Muscle of leg (tissue), 11 donors: ENCODE data around the gene ODF2L. TPM values are rescaled to one million over a fixed set of nuclear protein-coding genes. Genes with fewer than 3 reads are reported as not detected.

Experiments used
- DNase-seq: peaks from one replicate; pipeline ENCODE4 v3.0.0; 2013
- H3K27ac ChIP-seq: one replicate; pipeline ENCODE4 v1.5.1; 2013; ENCODE audit warnings: mild to moderate bottlenecking, low read length, control low read depth
- H3K27me3 ChIP-seq: one replicate; pipeline ENCODE4 v1.6.1; 2013; ENCODE audit warnings: low read length; ENCODE audit not compliant: control insufficient read depth, insufficient read depth
- H3K36me3 ChIP-seq: one replicate; pipeline ENCODE4 v1.6.1; 2013; ENCODE audit warnings: low read length; ENCODE audit not compliant: control insufficient read depth, insufficient read depth
- H3K4me1 ChIP-seq: one replicate; pipeline ENCODE4 v1.6.1; 2013; ENCODE audit warnings: low read length; ENCODE audit not compliant: control insufficient read depth, insufficient read depth
- H3K4me3 ChIP-seq: one replicate; pipeline ENCODE4 v1.5.1; 2013; ENCODE audit warnings: low read length, control low read depth
- H3K9me3 ChIP-seq: replicated peaks from 2 replicates; pipeline ENCODE4 v1.6.1; 2013; ENCODE audit warnings: low read depth, low read length; ENCODE audit not compliant: control insufficient read depth
- WGBS: methylation state at CpG from one replicate; pipeline ENCODE4 v1.1.5; 2013; ENCODE audit warnings: missing lambda C conversion rate; ENCODE audit not compliant: insufficient coverage; 5-methylcytosine and 5-hydroxymethylcytosine counted together
- polyA plus RNA-seq, 8 donors: library from polyadenylated mRNA; unstranded; fragments of 120-200 nt; gene quantifications; one replicate each; pipeline versions ENCODE4 v1.2.1 to v1.2.3, GENCODE V29; 2013; ENCODE audit warnings: inconsistent platforms in 1 of 8, low replicate concordance in 1 of 8; ENCODE audit not compliant: insufficient read length in 8 of 8, insufficient read depth in 1 of 8
- total RNA-seq: library from RNA; stranded (reverse); fragments of 120-200 nt; gene quantifications from one replicate; pipeline ENCODE4 v1.2.4, GENCODE V29; 2013

ODF2L gene
- total and polyA plus RNA-seq, 9 donors = 14.6 to 30.1 (median 18.8) TPM

DNA sequence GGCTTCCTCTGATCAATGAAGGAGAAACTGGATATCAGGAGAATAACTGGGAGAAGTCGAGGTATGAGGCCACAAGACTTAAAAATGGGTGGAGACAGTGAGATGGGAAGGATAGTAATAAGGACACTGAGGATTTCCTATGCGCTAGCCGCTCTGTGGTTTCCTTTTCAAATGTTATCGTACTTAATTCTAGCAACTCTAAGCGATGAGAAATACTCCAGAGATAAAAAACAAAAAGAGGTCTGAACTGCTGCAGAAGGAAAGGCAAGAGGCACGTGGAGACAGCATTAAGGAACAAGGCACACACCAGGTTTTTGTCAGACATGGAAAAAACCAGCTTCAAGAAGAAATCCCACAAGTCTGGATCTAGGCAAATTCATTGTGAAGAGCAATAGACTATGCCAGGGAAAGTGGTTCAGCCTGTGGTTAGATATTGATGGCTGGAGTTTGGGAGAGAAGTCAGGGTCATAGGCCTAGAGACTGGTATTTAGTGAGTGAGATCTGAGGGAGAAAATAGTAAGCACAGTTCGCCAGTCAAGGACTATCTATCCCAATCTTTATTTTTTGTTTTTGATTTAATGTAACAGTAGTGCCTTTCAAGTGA is 33.1 kb upstream of the ODF2L start:
- Histone ChIP-seq H3K4me1 (no peaks in the 10 kb centered on the region), H3K27ac (no peak overlapping the region), H3K9me3 (no peaks in the 10 kb centered on the region), H3K27me3 (no peaks in the 10 kb centered on the region), H3K4me3 (no peak overlapping the region), H3K36me3 (no peaks in the 10 kb centered on the region)
- DNase-seq = no peak
- 73% methylated on average over 2 of the region's 7 CpGs for WGBS

DNA sequence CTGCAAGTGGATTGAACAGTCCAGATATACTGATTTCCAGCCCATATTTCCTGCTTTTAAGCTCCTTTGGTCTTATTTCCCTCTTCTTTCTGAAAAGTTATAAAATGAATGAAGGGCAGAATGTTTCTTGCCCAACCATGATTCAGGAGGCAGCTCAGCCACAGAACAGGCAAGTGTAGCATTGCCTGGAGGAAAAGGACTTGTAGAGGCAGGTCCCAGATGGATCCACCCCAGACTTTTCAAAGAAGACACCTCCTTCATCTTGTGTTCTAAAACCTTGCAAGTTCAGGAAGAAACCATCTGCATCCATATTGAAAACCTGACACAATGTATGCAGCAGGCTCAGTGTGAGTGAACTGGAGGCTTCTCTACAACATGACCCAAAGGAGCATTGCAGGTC is 27.8 kb upstream of the ODF2L start, which contains the start of gene CLCA2:
CLCA2 (plus strand) TSS at position 299 of the 400 bp plus-strand sequence; CDS start at position 376, 77 bp downstream.
- Histone ChIP-seq H3K27ac (no peak within 1 kb of the TSS), H3K27me3 (no peaks in the 10 kb centered on the region), H3K36me3 (no peaks in the 10 kb centered on the region), H3K4me1 (no peaks in the 10 kb centered on the region), H3K4me3 (no peak within 1 kb of the TSS), H3K9me3 (no peaks in the 10 kb centered on the region)
- no peak for DNase-seq

DNA sequence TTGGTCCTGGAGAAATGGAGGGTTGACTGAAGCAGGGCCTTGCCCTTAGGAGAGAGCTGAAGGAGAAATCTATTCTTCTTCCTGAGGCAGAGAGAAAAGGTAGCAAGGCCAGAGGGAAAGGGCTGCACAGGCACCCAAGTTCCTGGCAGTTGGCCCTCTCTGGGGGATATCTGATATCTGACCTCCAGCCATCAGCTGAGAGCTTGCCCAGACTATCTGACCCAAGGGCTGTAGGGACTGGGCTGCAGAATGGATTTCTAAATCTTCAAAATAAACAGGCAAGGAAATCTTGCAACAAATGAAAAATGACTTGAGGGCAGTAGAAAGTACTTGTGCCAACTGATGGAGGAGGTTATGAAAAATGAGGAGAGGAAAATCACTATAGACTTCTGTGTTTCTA is 27.4 kb upstream of the ODF2L start:
- DNase-seq = no peak
- no peaks in the 10 kb centered on the region for H3K27me3 ChIP-seq
- H3K9me3 ChIP-seq = no peaks in the 10 kb centered on the region
- H3K4me3 ChIP-seq = no peak overlapping the region
- no peaks in the 10 kb centered on the region for H3K4me1 ChIP-seq
- no peaks in the 10 kb centered on the region for H3K36me3 ChIP-seq
- no peak overlapping the region for H3K27ac ChIP-seq

DNA sequence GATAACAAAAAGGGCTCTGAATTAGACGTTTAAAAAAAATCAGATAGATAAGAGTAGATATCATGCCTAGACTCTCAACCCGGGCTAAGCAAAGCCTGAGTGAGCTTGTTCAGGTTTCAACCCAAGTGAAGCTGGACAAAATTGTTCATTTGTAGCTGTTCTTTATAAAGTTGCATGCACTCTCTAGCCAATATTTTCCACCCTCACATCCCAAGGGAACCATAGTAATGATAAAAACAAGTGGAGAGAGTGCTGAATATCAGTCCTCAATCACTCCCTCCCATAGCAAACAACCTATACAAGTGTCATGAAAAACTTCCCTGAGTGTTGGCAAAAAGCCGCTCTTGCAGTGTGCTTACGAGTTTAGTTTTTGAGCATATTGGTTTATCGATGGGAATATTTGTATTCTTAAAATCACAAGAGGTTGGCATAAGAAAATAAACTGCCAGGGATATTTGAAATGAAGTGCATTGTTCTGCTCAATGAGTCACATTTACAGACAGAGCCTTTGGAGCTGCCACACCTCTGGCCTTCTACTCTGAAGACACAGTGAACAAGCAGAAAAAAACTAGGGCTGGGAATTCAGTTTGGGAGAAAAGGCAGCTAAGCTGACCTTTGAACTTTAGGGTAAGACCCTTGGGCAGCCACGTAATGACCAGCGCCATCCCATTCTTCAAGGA is 25.6 kb upstream of the ODF2L start:
- H3K36me3 ChIP-seq = no peaks in the 10 kb centered on the region
- no peaks in the 10 kb centered on the region for H3K27me3 ChIP-seq
- H3K27ac ChIP-seq = no peak overlapping the region
- H3K4me3 ChIP-seq = no peak overlapping the region
- H3K9me3 ChIP-seq = no peaks in the 10 kb centered on the region
- DNase-seq = peak; percentile 3
- H3K4me1 ChIP-seq = no peaks in the 10 kb centered on the region
- WGBS = 84% methylated on average over 4 of the region's 7 CpGs

DNA sequence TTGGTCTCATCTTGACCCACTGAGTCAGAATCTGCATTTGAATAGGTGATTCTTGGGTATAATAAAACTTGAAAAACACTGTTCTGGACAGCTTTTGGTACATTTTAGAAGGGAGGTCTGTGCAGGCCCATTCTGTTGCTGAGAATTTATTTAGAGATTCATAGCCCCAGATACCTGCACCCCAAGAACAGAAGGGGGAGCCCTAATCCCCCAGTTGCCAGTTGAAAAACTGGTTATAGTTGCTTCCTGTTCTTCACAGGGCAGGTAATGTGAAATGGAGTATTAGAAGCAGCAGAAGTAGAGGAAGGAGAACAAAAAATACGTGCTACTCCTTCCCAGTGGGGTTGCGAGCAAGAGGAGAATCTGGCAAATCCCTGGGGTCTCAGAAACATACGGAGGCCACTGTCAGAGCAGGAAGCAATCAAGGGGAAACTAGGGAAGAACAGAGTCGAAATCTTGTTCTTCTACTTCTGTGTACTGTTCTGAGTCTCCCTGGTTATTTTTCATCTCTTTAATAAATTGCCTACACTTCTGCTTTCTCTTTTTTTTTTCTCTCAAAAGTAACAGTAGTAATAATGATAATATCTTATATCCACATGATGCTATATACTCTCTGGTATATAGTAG is 23.3 kb upstream of the ODF2L start:
- WGBS = 10% methylated on average over 3 of the region's 4 CpGs
- peak; percentile 32 for DNase-seq
- Histone ChIP-seq H3K36me3 (no peaks in the 10 kb centered on the region), H3K4me1 (no peaks in the 10 kb centered on the region), H3K27ac (no peak overlapping the region), H3K27me3 (no peaks in the 10 kb centered on the region), H3K4me3 (no peak overlapping the region), H3K9me3 (no peaks in the 10 kb centered on the region)

DNA sequence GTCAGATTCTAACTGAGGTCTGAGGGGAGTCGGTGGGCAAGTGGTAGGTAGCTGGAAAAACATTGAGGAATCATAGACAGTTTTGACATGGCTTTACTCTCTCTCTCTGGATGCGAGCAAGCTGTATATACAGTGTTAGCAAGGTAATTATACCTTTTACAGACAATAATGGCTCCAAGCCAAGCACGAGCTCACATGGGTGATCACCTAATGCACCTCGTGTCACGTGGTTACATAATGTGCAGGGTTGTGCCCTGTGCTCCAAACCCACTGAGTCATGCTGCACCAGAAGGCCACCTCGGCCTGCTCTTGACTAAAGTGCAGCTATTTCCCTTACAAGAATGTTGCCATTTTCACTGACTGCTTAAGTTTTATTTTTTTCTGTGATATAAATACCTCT is 20.2 kb upstream of the ODF2L start:
- 82% methylated on average over 3 of the region's 6 CpGs for WGBS

DNA sequence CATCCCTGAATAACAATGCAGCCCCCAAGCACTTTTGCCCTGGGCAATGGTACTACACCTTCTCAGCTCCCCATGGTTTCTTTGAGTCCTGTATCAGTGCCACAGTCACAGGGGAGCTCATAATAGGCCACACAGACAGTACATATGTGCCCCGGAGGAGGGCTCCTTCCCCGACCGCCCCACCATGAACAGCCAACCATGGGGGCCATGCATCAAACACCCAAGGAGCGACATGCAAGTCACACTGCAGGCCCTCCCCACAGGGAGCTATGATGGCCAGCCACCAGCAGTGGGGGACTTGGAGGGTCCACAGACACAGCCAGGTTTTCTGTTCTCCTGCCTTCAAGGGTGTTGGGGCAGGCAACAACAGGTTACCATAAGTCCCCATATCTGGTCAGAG is 14.8 kb upstream of the ODF2L start:
- WGBS = 83% methylated on average over 4 of the region's 4 CpGs
- H3K27me3 ChIP-seq = no peaks in the 10 kb centered on the region
- H3K4me3 ChIP-seq = no peak overlapping the region
- no peaks in the 10 kb centered on the region for H3K9me3 ChIP-seq
- no peak overlapping the region for H3K27ac ChIP-seq
- DNase-seq = no peak
- H3K4me1 ChIP-seq = no peaks in the 10 kb centered on the region
- no peaks in the 10 kb centered on the region for H3K36me3 ChIP-seq

More for the DNA sequence above, 20.2 kb upstream of the ODF2L start:
- H3K4me3 ChIP-seq = no peak overlapping the region
- no peak overlapping the region for H3K27ac ChIP-seq
- no peaks in the 10 kb centered on the region for H3K36me3 ChIP-seq
- no peaks in the 10 kb centered on the region for H3K9me3 ChIP-seq
- no peaks in the 10 kb centered on the region for H3K27me3 ChIP-seq
- no peaks in the 10 kb centered on the region for H3K4me1 ChIP-seq
- DNase-seq = no peak

DNA sequence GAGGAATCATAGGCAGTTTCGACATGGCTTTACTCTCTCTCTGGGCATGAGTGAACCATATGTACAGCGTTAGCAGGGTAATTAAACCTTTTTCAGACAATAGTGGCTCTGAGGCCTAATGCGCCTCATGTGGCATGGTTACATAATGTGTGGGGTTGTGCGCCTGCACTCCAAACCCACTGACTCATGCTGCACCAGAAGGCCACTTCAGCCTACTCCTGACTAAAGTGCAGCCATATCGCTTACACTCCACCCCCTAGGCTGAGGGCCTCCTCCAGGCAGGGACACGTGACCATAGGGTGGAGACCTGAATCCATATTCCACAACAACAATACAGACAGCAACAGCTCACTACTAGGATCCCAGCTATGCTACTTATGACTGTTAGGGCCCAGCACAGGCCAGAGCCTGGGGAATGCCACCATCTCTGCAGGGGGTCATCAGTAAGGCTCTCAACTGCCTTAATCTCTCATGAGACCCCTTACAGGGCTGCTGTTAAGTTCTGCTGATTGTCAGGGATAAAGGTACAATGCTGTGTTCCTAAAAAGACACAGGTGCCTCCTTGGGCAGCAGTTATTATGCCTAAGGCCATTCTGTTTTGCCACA is 13.4 kb upstream of the ODF2L start:
- no peaks in the 10 kb centered on the region for H3K27me3 ChIP-seq
- no peak overlapping the region for H3K4me3 ChIP-seq
- H3K27ac ChIP-seq = no peak overlapping the region
- H3K9me3 ChIP-seq = no peaks in the 10 kb centered on the region
- 29% methylated on average over 1 of the region's 6 CpGs for WGBS
- H3K36me3 ChIP-seq = no peaks in the 10 kb centered on the region
- H3K4me1 ChIP-seq = no peaks in the 10 kb centered on the region
- DNase-seq = no peak

DNA sequence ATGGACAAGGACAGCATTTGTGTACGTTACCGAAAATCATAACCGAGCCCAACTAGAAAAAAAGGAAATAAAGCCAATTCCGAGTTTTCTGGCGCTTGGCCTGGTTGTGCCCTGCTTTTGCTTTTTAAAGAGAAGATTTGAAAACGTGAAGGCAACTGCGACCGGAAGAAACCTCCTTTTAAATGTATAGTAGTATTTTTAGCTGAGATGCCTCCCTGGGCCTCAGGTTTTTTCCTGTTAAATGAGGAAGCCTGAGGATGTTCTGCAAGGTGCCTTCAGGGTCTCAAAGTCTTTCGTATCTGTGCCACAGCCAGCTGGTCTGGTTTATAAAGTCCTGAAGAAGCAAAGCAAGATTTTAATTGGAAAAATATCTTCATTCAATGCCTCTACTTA is 371 bp upstream of the ODF2L start:
- no peaks in the 10 kb centered on the region for H3K27me3 ChIP-seq
- no peaks in the 10 kb centered on the region for H3K36me3 ChIP-seq
- H3K27ac ChIP-seq = peak overlapping the region; percentile 84
- 0% methylated on average over 5 of the region's 9 CpGs for WGBS
- H3K4me1 ChIP-seq = peaks cover 11% of the 10 kb centered on the region
- no peak for DNase-seq
- peak overlapping the region; percentile 93 for H3K4me3 ChIP-seq
- no peaks in the 10 kb centered on the region for H3K9me3 ChIP-seq

DNA sequence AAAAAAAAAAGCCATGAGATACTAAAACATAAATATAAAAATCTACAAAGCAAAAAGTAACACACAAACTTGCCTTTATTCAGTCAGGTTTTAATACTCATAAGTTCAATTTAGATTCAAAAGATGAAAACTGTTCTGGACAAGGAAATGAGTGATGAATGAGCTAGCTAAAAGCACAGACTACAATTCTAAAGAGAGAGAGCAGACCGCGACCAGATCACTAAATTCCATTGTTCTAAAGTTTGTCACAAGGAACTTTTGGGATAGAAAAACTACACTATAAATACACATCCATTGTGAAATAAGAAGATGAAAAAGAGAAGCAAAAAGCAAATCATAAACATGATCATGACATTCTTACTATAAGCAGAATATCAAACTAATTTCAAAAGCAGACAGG is 1.7 kb downstream of the ODF2L start:
- WGBS = no CpG with 5 or more reads among the region's 2 CpGs
- no peaks in the 10 kb centered on the region for H3K9me3 ChIP-seq
- no peak overlapping the region for H3K27ac ChIP-seq
- peaks cover 11% of the 10 kb centered on the region for H3K4me1 ChIP-seq
- H3K27me3 ChIP-seq = no peaks in the 10 kb centered on the region
- H3K4me3 ChIP-seq = no peak overlapping the region
- no peaks in the 10 kb centered on the region for H3K36me3 ChIP-seq
- DNase-seq = no peak
